Cardiac muscle cell (in vitro differentiated cells and primary cell): Measurements from ENCODE around the gene RPRML. TPM values are rescaled to one million over a fixed set of nuclear protein-coding genes. Genes with fewer than 3 reads are reported as not detected.

Source experiments
- DNase-seq, 2 donors: peaks; one replicate each; pipeline versions ENCODE4 v3.0.0 to v3.0.0-alpha.2; 2010 to 2017; ENCODE audit warnings: low read depth in 1 of 2, low spot score in 1 of 2
- H3K27ac ChIP-seq: fragments of 200-600 bp; sonication (generic); 2 replicates; pipeline ENCODE4 v1.5.1; 2016
- H3K27me3 ChIP-seq: fragments of 200-600 bp; sonication (generic); 2 replicates; pipeline ENCODE4 v1.6.0; 2016; ENCODE audit warnings: control low read depth
- H3K36me3 ChIP-seq: fragments of 200-600 bp; sonication (generic); 2 replicates; pipeline ENCODE4 v1.5.1; 2016; ENCODE audit warnings: control low read depth
- H3K4me1 ChIP-seq: fragments of 200-600 bp; sonication (generic); 2 replicates; pipeline ENCODE4 v1.8.1; 2017; ENCODE audit warnings: low read depth, mild to moderate bottlenecking, mixed run types
- H3K4me3 ChIP-seq: fragments of 200-600 bp; sonication (generic); 2 replicates; pipeline ENCODE4 v1.5.1; 2016; ENCODE audit warnings: mild to moderate bottlenecking
- H3K9me3 ChIP-seq: fragments of 200-600 bp; sonication (generic); 2 replicates; pipeline ENCODE4 v1.5.1; 2017; ENCODE audit warnings: low read depth, mild to moderate bottlenecking, control low read depth
- polyA plus RNA-seq: library from polyadenylated mRNA; unstranded; fragments of >200 nt; fragmentation: Nextera tagmentation; extraction: Ambion mirVana; gene quantifications from 2 replicates; pipeline ENCODE4 v1.2.1, GENCODE V29; 2016
- total RNA-seq: library from RNA; depleted of rRNA; stranded (reverse); fragments of >200 nt; gene quantifications from 2 replicates; pipeline ENCODE4 v1.2.3, GENCODE V29; 2016
- TF ChIP-seq, protein P1 (sequence below): IDR thresholded peaks from 2 replicates; pipeline ENCODE4 v1.5.1; 2012; ENCODE audit warnings: low read depth, mild to moderate bottlenecking, low read length

RPRML gene
- total and polyA plus RNA-seq, 2 experiments from 2014 or later: not detected

DNA sequence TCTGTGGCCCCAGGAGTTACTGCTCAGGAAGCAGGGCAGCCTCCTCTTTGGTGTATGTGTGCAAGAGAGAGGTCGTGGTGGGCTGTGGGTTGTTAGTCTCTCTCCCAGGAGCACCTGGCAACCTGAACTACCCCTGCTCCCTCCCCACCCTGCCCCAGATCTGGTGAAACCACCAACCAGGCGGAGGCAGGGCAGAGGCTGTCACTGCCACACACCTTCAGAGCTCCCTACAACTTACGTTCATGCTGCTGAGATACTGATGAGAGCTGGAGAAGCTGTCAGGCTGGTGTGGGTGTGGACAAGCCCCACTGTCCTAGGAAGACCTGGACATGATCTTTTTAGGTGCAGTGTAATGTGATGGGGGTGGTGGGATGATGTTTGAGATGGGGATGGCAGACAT is 31.8 kb downstream of the RPRML start:
- Histone ChIP-seq H3K36me3 (no peaks in the 10 kb centered on the region), H3K27me3 (no peaks in the 10 kb centered on the region)
- TF ChIP-seq, protein P1, sequence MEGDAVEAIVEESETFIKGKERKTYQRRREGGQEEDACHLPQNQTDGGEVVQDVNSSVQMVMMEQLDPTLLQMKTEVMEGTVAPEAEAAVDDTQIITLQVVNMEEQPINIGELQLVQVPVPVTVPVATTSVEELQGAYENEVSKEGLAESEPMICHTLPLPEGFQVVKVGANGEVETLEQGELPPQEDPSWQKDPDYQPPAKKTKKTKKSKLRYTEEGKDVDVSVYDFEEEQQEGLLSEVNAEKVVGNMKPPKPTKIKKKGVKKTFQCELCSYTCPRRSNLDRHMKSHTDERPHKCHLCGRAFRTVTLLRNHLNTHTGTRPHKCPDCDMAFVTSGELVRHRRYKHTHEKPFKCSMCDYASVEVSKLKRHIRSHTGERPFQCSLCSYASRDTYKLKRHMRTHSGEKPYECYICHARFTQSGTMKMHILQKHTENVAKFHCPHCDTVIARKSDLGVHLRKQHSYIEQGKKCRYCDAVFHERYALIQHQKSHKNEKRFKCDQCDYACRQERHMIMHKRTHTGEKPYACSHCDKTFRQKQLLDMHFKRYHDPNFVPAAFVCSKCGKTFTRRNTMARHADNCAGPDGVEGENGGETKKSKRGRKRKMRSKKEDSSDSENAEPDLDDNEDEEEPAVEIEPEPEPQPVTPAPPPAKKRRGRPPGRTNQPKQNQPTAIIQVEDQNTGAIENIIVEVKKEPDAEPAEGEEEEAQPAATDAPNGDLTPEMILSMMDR: no peak

DNA sequence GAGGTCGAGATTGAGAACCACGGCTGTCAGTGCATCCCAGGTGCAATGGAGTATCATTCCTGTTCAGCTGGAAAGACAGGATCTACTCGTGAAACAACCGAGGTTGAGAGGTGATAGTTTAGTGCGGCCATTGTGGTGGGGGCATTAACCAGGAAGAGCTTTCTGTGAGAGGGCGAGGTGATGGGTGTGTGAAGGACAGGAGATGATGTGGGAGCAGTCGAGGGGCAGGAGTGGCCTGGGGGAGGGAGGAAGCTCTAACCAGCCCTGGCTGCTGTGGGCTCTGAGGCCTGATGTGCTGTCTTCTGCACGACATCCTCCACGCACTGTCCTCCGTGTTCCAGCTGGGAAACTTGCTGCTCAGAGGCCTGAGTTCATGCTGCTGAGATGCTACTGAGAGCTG is 34.1 kb downstream of the RPRML start:
- TF ChIP-seq, protein P1: no peak
- no peaks in the 10 kb centered on the region for H3K27me3 ChIP-seq
- DNase-seq: no peak
- H3K27ac ChIP-seq: no peak overlapping the region
- no peak overlapping the region for H3K4me3 ChIP-seq
- H3K4me1 ChIP-seq: peaks cover 8% of the 10 kb centered on the region
- H3K9me3 ChIP-seq: no peaks in the 10 kb centered on the region
- H3K36me3 ChIP-seq: no peaks in the 10 kb centered on the region

More for the DNA sequence above, 31.8 kb downstream of the RPRML start:
- Histone ChIP-seq H3K4me3 (no peak overlapping the region), H3K9me3 (no peaks in the 10 kb centered on the region), H3K27ac (no peak overlapping the region), H3K4me1 (peaks cover 8% of the 10 kb centered on the region)
- no peak for DNase-seq

DNA sequence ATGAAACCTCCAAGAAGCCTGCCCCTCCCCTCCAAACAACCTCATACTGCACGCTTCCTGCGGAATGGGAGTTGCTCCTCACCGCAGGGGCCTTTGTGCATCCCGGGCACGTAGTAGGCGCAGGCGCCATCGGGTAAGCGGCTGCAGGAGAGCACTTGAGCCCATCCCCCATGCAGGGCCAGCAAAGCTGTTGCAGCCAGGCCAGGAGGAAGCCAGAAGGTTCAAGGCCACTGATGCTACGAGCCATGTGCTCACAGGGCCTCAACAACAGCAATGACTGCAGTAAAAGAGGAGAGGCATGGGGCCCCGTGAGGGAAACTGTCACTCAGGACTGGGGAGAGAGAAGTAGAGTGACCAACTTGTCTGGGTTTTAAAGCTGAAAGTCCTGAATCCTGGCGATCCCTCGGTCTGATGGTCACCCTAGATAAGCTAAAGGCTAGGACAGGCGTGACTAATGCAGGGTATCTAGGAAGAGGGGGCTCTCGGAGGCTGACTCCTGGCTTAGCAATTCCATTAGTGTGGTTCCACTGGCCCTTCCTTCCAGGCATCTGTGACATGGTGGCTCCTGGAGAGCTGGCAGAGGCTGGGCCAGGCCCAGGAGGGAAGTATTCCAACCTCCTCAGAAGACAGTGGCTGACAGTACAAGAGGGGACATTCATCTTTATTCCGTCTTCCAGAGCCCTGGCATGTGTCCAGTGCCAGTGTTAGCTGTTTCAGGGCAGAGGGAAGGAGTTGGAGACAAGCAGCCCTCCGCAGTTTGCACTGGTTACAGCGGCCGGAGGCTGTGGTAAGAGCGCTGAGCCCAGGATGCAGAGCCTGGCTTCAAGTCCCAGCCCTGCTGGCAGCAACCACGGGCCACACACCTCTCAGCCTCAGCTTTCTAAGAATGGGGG is 35.3 kb downstream of the RPRML start:
- no peaks in the 10 kb centered on the region for H3K27me3 ChIP-seq
- TF ChIP-seq, protein P1: no peak
- H3K4me1 ChIP-seq: peaks cover 8% of the 10 kb centered on the region
- no peak overlapping the region for H3K4me3 ChIP-seq
- DNase-seq: peak in 1 of 2 donors; percentile 38
- H3K27ac ChIP-seq: no peak overlapping the region
- H3K9me3 ChIP-seq: no peaks in the 10 kb centered on the region
- H3K36me3 ChIP-seq: peaks cover 5% of the 10 kb centered on the region

DNA sequence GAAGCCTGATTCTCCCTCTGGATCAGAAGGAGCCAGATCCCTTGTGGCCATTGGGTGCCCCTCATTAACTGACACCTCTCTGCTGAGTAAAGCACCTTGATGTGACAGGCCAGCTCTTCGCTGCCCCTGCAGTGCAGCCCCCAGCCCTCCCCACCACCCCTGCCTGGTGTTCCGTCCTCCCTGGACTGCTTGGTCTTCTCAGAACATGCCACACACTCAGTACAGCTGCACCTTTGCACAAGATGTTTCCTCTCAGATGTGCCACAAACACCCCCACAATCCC is 35.9 kb downstream of the RPRML start:
- Histone ChIP-seq H3K36me3 (peaks cover 11% of the 10 kb centered on the region), H3K27me3 (no peaks in the 10 kb centered on the region), H3K27ac (no peak overlapping the region), H3K4me1 (peaks cover 8% of the 10 kb centered on the region), H3K9me3 (no peaks in the 10 kb centered on the region), H3K4me3 (no peak overlapping the region)
- TF ChIP-seq, protein P1: no peak
- no peak for DNase-seq

DNA sequence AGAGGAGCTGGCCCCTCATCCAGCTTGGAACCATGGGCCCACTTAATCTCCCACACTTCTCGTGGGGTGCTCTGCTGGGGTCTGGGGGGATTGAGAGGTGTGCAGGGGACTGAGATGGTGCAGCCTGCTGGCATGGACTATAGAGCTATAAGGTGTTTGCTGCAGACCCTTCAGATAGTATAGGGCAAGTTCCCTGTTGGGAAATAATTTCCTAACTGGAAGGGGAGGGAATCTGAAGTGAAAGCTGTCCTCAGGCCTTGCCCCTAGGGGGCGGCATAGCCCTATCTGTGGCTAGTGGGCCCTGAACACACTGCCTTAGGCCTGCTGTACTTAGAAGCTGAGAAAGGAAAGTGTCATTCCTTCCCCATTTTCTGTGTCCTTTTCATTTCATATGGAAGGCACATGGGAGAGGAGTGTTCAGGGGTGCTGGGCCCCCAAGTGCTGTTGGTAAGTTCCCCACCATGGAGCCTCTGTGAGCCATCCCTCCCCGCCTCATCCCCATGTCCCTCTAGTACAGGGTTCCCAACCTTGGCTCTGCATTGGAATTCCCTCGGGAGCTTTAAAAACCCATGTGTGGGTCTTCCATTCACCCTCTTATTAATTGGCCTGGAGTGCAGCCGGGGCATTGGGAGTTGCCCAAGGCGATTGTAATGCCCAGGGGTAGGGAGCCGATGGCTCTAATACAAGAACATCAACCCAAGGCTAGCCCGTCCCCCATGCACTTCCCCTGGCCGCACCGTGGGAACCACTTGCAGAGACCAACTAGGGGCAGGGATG is 36.4 kb downstream of the RPRML start:
- peak; percentile 78 to 89 for DNase-seq
- Histone ChIP-seq H3K27ac (no peak overlapping the region), H3K4me3 (no peak overlapping the region), H3K27me3 (no peaks in the 10 kb centered on the region), H3K4me1 (peaks cover 8% of the 10 kb centered on the region), H3K9me3 (no peaks in the 10 kb centered on the region), H3K36me3 (peaks cover 16% of the 10 kb centered on the region)
- TF ChIP-seq, protein P1: peak; percentile 99
